HG03045 (cell line): Measurements from ENCODE around the gene SLC7A7.
"Not testable (repeated sequence)": the region's sequence is repeated elsewhere in the genome, so short reads cannot be mapped to it uniquely, and the experiment has no call there.

Experiments
- ATAC-seq: cut with Tn5 transposase; IDR thresholded peaks from one replicate; pipeline ENCODE4 v1.9.1; 2021; ENCODE audit warnings: mild to moderate bottlenecking, moderate library complexity; ENCODE audit not compliant: unreplicated experiment

Gene SLC7A7

DNA sequence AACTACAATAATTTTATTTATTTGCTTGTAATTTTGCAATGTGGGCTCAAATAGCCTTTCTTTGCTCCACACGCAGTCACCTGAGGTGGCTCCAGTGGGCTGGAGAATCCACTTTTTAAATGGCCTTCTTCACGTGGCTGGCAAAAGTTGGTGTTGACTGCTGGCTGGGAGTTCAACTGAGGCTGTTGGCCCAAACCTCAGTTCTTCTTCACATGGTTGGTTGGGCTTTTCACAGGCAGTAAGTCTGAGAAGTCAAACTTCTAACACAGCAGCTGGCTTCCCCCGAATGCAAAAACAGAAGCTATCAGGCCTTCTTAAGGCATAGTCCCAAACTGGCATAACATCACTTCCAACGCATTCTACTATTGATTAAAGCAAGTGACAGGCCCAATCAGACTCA is 50.9 kb downstream of the SLC7A7 start:
- no peak for ATAC-seq

DNA sequence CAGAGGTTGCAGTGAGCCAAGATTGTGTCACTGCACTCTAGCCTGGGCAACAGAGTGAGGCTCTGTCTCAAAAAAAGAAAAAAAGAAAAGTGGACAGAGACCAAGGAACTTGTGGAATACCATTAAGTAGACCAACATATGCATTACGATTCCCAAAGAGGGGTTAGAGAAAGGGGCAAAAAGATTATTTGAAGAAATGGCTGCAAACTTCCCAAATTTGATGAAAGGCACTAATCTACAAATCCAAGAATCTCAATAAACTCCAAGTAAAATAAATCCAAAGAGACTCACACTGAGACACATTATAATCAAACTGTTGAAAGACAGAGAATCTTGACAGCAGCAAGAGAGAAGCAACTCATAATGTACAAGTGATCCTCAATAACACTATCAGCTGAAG is 53.5 kb downstream of the SLC7A7 start:
- no peak for ATAC-seq

DNA sequence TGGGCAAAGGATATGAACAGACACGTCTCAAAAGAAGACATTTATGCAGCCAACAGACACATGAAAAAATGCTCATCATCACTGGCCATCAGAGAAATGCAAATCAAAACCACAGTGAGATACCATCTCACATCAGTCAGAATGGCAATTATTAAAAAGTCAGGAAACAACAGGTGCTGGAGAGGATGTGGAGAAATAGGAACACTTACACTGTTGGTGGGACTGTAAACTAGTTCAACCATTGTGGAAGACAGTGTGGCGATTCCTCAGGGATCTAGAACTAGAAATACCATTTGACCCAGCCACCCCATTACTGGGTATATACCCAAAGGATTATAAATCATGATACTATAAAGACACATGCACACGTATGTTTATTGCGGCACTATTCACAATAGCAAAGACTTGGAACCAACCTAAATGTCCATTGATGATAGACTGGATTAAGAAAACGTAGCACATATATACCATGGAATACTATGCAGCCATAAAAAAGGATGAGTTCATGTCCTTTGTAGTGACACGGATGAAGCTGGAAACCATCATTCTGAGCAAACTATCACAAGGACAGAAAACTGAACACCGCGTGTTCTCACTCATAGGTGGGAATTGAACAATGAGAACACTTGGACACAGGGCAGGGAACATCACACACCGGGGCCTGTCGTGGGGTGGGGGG is 57.1 kb downstream of the SLC7A7 start:
- not testable (repeated sequence) for ATAC-seq

DNA sequence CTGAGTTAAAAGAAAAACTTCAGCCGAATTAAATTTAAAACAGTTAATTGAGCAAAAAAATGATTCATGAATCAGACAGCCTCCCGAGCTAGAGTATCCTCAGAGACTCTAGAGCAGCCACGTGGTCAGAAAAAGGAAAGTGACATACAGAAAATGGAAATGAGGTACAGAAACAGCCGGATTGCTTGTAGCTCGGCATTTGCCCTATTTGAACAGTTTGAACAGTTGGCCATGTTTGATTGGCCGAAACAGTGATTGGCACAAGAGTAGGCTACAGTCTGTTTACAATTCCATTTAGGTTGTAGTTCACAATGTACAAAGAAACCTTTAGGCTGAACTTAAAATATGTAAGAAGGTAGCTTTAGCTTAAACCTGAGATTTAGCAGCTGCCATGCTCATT is 61.6 kb downstream of the SLC7A7 start:
- ATAC-seq, result no peak

DNA sequence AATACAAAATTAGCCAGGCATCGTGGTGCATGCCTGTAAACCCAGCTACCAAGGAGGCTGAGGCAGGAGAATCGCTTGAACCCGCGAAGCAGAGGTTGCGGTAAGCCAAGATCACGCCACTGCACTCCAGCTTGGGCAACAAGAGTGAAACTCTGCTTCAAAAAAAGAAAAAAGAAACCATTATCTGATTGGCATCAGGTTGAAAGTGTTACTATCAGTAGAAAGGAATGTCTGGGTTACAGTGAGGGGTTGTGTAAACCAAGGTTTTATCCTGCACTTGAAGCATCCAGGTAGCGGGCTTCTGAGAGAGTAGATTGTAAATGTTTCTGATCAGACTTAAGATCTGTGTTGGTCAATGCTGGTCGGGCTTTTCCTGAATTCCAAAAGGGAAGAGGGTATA is 62.8 kb downstream of the SLC7A7 start:
- no peak for ATAC-seq

DNA sequence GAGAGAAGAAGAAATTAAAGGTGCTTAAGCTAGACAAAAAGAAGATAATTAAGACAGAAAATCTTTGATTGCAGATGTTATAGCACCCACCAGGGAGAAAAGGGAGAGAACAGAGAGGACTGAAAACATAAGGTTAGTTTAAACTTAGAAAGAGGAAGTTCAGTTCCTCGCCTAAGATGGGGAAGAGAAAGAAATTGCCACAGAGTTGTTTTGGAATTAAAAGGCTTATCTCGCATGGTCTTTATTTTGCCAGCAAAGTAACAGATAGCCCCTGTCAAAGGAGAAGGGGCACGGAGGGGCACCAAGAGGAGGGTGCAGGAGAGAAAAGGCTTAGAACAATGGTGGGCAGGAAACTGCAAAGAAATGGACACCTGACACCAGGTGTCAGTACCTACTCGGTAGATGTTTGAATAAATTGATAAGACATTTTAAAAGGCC is 66.6 kb downstream of the SLC7A7 start:
- ATAC-seq, result no peak

DNA sequence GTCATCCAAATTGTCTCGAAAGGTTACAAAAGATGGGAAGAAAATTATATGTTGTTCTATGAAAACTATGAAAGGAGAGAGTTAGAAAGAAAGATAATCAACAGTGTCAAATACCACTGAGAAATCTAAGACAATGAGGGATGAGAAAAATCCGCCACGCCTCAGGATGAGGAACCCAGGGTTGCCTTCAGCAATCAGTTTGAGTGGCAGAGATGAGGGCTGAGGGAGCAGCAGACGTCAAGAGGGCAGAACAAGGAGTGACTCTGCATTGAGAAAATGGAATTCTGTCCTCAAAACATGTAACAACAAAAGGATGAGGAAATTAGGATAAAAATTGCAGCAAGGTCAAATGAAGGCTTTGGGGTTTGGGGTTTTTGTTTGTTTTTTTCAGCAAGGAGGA is 67.0 kb downstream of the SLC7A7 start:
- no peak for ATAC-seq

DNA sequence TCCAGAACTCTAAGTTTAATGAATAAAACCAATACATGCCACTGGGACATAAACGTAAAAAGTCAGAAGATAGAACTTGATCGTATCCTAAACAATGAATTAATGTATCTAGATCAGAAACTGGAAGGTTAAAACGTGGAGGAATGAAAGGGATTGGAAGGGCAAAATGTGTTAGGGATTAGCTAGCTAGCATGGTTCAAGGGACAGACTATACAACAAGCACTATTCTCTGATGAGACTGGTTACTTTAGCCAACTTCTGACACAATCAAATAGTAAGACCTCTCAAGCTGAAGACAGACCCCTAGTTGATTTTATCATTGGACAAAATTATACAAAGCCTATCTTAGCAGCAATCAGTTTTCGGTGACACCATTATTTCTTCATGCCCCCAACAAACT is 67.5 kb downstream of the SLC7A7 start:
- no peak for ATAC-seq

DNA sequence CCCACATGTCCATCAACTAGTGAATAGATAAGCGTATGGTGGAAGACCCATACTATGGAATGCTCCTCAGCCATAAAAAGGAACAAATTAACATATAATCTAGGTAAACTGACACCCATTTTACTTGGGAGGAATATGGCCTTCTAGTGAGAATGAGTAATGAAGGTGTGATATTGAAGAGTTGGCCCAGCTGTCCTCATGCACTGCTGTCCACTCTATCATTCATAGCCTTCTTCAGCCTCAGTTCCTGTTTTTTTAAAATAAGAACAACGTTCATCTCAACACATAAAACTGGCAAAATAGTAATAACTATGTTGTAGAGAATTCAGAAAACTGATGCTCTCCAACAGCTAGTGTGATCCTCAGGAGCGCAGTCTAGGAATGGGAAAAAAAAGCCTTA is 75.2 kb downstream of the SLC7A7 start:
- no peak for ATAC-seq

DNA sequence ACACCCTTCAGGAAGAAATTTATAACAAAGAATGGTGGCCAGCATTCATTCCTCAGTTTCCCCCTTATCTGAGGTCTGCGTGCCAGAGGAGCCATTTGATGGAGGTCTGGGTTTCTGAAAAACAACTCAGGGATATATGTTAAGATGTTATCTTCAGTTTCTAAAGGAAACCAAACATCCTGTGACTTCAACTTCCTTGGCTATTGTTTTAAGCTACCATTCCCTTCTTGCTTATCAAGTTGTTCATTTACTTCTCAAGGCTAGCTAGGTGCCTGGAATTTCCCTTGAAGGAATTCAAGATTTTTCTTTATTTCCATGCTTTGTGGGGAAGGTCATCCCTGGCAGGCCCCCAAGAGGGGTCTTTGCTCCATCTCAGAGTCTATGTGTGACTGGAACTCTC is 75.8 kb downstream of the SLC7A7 start:
- no peak for ATAC-seq

DNA sequence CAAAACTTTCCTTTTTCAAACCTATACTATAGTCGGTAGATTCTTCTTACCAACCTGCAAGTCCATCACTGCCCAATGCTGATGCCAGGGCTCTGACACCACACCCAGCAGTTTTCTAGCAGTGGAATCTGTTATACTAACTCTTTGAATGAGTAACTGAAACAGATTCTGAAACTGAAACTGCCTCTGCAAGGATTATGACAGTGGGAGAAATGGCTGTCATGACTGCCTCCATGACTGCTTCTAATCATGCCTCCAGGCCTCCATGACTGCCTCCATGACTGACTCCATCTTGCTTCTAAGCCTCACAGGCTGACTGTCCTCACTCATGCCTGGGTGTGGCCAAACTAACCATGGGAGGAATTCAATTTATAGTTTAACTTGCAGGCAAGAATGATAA is 78.2 kb downstream of the SLC7A7 start:
- no peak for ATAC-seq

DNA sequence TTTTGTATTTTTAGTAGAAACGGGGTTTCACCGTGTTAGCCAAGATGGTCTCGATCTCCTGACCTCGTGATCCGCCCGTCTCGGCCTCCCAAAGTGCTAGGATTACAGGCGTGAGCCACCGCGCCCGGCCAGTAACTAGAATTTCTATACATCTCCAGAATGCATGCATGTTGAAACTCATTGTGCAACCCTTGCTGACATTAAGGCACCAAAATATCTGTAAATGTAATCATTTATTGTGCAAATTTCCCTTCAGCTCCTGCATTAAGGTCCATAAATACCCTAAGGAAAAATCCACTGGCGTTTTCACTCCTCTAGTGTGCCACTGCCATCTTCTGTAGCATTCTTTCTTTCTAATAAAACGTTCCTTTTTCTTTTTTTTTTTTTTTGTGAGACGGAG is 78.9 kb downstream of the SLC7A7 start:
- not testable (repeated sequence) for ATAC-seq

DNA sequence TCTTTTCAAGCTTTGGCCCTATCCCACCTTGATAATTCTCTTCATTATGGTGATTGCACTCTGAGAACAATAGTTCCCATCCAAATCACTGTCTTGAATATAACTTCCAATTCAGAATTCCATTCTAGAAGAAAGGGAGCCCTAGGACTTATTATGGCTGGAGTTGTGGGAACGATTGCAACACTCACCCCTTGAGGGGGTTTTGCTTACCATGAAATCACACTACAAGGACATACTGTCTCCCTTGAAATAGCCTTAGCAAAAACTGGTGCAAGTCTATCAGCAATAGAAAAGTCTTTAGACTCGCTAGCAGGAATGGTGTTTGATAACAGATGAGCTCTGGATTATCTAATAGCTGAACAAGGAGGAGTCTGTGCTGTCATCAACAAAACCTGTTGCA is 80.1 kb downstream of the SLC7A7 start:
- ATAC-seq, result no peak

DNA sequence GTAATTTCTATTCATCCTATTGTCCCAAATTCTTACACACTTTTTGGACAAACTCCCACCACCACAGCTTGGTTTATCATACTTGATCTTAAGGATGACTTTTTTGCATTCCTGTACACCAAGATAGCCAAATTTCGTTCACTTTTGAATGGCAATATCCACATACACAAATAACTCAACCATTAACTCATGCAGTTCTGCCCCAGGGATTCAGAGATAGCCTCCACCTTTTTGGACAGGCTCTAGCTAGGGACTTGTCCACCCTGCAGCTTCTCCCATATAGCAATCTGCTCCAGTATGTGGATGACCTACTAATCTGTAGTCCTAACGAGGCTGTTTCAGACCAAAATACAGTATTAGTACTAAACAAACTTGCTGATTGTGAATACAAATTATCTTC is 81.4 kb downstream of the SLC7A7 start:
- ATAC-seq, result no peak

DNA sequence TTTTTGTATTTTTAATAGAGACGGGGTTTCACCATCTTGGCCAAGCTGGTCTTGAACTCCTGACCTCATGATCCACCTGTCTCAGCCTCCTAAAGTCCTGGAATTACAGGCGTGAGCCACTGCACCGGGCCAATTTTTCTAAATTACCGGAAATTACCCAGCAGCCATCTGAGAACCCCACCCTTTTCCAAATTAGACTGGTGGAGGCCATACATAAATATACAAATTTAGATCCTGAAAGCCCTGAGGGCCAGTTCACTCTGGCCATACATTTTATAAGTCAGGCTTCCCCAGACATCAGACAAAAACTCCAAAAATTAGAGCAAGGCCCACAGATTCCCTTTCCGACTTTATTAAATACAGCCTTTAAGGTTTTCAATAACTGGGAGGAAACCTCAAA is 83.2 kb downstream of the SLC7A7 start:
- not testable (repeated sequence) for ATAC-seq

DNA sequence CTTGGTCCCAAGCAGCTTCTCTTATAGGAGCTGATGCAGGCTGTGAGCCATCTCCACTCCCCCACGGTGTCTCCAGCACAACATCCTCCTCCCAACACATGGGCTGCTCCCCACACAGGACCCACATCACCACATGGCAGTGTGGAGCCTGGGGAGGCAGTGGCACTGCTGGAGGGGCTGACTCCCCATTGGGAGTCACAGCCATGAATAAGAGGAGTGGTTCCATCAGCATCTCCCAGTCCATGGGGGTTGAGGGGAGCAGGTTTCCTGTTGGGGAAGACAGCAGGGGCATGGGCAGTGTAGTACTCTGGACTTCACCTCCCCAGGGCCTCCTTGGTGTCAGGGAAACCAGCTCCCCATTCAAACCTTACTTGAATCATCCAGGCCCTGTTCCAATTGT is 89.2 kb downstream of the SLC7A7 start:
- ATAC-seq, result no peak

DNA sequence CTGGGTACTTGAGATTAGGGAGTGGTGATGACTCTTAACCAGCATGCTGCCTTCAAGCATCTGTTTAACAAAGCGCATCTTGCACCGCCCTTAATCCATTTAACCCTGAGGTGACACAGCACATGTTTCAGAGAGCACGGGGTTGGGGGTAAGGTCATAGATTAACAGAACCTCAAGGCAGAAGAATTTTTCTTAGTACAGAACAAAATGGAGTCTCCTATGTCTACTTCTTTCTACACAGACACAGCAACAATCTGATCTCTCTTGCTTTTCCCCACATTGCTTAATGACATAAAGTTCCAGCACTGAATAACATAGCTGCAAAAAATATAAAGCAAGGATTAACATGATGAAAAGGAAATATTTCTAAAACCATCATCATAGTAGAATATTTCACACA is 89.9 kb downstream of the SLC7A7 start:
- not testable (repeated sequence) for ATAC-seq

DNA sequence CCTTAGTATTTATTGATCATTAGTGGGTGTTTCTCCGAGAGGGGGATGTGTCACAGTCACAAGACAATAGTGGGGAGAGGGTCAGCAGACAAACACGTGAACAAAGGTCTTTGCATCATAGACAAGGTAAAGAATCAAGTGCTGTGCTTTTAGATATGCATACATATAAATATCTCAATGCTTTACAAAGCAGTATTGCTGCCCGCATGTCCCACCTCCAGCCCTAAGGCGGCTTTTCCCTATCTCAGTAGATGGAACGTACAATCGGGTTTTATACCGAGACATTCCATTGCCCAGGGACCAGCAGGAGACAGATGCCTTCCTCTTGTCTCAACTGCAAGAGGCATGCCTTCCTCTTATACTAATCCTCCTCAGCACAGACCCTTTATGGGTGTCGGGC is 90.4 kb downstream of the SLC7A7 start:
- not testable (repeated sequence) for ATAC-seq

DNA sequence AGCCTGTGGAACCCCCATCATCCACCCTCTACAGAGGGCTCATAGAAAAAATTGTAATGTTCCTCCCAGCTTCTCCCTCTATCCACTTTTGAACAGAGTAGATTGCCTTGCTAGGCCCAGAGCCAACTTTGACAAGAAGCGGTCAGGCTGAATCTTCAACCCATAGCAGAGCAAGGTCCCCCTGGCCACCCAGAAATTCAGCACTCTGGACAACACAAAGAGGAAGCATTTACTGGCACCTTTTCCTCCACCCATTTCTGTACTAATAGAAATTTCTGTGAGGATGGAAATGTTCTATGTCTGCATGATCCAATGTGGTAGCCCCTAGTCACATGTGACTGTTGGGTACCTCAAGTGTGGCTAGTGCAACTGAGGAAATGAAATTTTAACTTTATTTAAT is 91.4 kb downstream of the SLC7A7 start:
- ATAC-seq, result no peak
